ENCODE measurements around the gene NANOS3.
A peak's percentile ranks its signal among the peaks of the same experiment; 100 is the strongest.
"Not testable (repeated sequence)": the region's sequence is repeated elsewhere in the genome, so short reads cannot be mapped to it uniquely, and the experiment has no call there.

Gene NANOS3

GRCh38 chr19:13843104-13843921 is 33.6 kb upstream of the NANOS3 start:
- DNase-seq (ENCODE audit: low read depth) = peak; percentile 48

GRCh38 chr19:13844130-13844631 is 32.8 kb upstream of the NANOS3 start:
- DNase-seq (ENCODE audit: low read depth) = no peak

- DNase-seq (ENCODE audit: low read depth) = peak; percentile 91
These were observed 30.2 kb upstream of the NANOS3 start for GRCh38 chr19:13846557-13847406.

- peak; percentile 95 for DNase-seq (ENCODE audit: low read depth)
These were observed 29.3 kb upstream of the NANOS3 start for GRCh38 chr19:13847407-13848339.

GRCh38 chr19:13848340-13848677 is 28.6 kb upstream of the NANOS3 start:
- no peak for DNase-seq (ENCODE audit: low read depth)

- no peak for DNase-seq (ENCODE audit: low read depth)
These were observed 27.9 kb upstream of the NANOS3 start for GRCh38 chr19:13848798-13849676.

- DNase-seq (ENCODE audit: low read depth) = peak; percentile 73
These were observed 26.7 kb upstream of the NANOS3 start for GRCh38 chr19:13849991-13850909.

GRCh38 chr19:13850910-13851733 is 25.8 kb upstream of the NANOS3 start:
- DNase-seq (ENCODE audit: low read depth) = peak; percentile 90

- DNase-seq (ENCODE audit: low read depth) = not testable (repeated sequence)
These were observed 25.2 kb upstream of the NANOS3 start for GRCh38 chr19:13851734-13852114.

- not testable (repeated sequence) for DNase-seq (ENCODE audit: low read depth)
These were observed 24.7 kb upstream of the NANOS3 start for GRCh38 chr19:13852171-13852707.

GRCh38 chr19:13856497-13856896 is 20.4 kb upstream of the NANOS3 start:
- DNase-seq (ENCODE audit: low read depth) = no peak

GRCh38 chr19:13859361-13859880 is 17.5 kb upstream of the NANOS3 start:
- DNase-seq (ENCODE audit: low read depth) = no peak

GRCh38 chr19:13860679-13861391 is 16.1 kb upstream of the NANOS3 start:
- DNase-seq (ENCODE audit: low read depth) = no peak

- no peak for DNase-seq (ENCODE audit: low read depth)
These were observed 15.6 kb upstream of the NANOS3 start for GRCh38 chr19:13861392-13861713.

GRCh38 chr19:13861714-13862531 is 15.0 kb upstream of the NANOS3 start:
- peak; percentile 88 for DNase-seq (ENCODE audit: low read depth)

GRCh38 chr19:13864046-13864666 is 12.8 kb upstream of the NANOS3 start:
- DNase-seq (ENCODE audit: low read depth) = no peak
